HG02885 (cell line): Measurements from ENCODE around the gene RNF217.
"Not testable (repeated sequence)": the region's sequence is repeated elsewhere in the genome, so short reads cannot be mapped to it uniquely, and the experiment has no call there.

Source experiments
- ATAC-seq: cut with Tn5 transposase; IDR thresholded peaks from one replicate; pipeline ENCODE4 v1.9.1; 2021; ENCODE audit warnings: mild to moderate bottlenecking; ENCODE audit not compliant: unreplicated experiment, poor library complexity

RNF217 gene, protein sequence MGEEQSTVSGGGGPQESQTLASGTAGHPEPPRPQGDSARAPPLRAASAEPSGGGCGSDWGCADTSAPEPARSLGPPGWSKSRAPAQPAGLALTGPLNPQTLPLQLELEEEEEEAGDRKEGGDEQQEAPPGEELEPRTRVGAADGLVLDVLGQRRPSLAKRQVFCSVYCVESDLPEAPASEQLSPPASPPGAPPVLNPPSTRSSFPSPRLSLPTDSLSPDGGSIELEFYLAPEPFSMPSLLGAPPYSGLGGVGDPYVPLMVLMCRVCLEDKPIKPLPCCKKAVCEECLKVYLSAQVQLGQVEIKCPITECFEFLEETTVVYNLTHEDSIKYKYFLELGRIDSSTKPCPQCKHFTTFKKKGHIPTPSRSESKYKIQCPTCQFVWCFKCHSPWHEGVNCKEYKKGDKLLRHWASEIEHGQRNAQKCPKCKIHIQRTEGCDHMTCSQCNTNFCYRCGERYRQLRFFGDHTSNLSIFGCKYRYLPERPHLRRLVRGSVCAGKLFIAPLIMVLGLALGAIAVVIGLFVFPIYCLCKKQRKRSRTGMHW

GRCh38 chr6:124961777-124962638, at the start of gene RNF217:
TSS of gene RNF217 (plus strand) at chr6:124962437. CDS start at chr6:124962545, 108 bp downstream.
- ATAC-seq: no peak

- no peak for ATAC-seq
Measured at GRCh38 chr6:124913056-124913455, 49.2 kb upstream of the RNF217 start.

DNA sequence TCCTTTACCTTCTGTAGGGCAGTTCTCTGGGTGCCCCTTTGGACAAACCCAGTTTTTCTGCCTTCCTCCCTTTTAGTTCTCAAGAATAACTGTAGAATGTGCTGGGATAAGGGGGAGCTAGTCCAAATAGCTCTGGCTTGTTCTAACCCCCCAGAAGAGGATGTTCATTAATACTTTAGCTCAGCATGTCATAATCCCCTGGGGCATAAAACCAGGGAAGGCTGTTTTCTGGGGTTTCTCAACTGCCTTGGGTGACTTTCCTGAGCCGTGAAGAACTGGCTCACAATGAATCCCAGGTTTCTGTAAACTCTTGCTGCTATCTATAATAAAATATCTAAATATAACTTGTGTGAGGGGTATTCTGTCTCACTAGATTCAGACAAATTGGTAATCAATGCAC, 44.5 kb upstream of the RNF217 start:
- ATAC-seq: no peak

DNA sequence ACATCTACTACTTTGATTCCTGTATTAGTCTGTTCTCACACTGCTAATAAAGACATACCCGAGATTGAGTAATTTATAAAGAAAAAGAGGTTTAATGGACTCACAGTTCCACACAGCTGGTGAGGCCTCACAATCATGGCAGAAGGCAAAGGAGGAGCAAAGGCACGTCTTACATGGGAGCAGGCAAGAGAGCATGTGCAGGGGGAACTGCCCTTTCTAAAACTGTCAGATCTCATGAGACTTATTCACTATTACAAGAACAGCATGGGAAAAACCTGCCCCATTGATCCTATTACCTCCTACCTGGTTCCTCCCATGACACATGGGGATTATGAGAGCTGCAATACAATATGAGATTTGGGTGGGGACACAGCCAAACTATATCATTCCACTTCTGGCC, 42.5 kb upstream of the RNF217 start:
- ATAC-seq: not testable (repeated sequence)

GRCh38 chr6:124924333-124924759, 37.9 kb upstream of the RNF217 start:
- no peak for ATAC-seq

- no peak for ATAC-seq
Measured at GRCh38 chr6:124926435-124926834, 35.8 kb upstream of the RNF217 start.

DNA sequence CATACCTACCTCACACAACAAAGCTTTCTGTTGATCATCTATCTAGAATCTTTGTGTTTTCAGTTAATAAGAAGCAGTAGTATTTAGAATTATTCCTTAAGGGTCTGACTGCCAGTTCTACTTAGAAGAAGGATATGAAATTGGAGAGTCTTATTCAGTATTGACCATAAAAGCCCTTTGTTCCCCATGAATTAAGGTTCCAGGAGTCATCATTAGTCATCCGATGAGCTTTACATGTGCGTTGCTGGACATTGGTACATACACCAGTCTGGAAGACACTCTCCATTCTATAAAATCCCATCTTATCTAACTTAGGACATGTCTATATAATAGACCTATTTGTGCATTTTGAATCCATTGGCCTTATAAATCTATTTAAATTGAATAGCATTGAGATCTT, 34.4 kb upstream of the RNF217 start:
- ATAC-seq: no peak

GRCh38 chr6:124928851-124929250, 33.4 kb upstream of the RNF217 start:
- no peak for ATAC-seq

DNA sequence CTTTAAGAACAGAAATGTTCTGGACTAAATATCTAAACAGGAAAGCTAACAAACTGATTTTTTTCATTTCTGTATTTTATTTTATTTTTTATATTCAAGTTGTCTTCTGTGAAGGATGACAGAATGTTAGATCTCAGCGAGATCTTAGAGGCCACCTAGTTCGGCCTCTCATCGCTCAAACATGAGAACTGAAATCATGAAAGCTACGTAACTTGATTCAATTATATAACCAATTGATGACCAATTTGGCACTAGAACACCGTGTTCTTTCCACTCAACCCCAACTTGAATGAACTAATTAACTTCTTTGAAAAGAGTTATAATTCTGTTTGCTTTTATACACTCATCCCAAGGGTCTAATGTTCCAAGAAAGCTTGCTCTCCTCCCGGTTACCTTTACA, 24.6 kb upstream of the RNF217 start:
- ATAC-seq: no peak

- no peak for ATAC-seq
Measured at GRCh38 chr6:124941259-124941658, 21.0 kb upstream of the RNF217 start.

- no peak for ATAC-seq
Measured at GRCh38 chr6:124943658-124944057, 18.6 kb upstream of the RNF217 start.

DNA sequence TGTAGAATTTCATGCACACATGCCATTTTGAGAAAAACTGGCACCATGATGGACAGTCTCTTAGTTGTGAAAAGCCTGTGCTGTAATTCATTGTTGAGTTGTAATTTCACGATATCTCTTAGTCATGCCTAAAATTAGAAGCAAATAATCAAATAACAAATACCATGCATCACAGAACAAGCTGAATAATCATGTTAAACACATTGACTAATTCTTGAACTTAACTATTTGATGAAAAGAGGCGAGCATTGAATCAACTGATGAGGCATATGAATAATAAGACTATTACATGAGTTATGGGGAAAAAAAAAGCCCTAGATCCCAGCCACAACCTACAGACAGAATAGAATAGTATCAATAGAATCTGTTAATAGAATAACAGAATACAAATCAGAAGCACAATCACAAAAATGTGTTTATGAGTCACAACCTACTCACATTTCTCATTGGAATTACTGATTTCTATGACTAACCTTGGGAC, 14.2 kb upstream of the RNF217 start:
- ATAC-seq: no peak

DNA sequence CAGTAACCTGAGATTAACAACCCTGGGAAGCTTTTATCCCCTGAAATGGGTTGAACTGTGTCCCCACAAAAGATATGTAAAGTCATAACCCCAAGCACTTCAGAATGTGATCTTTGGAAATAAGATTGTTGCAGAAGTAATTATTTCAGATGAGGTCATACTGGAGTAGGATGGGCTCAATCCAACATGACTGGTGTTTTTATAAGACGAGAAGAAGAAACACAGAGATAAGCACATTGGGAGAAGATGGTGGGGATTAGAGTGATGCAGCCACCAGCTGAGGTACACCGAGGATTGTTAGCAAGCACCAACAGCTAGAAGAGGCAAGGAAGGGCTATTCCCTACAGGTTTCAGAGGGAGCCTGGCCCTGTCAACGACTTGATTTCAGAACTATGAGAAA, 12.5 kb upstream of the RNF217 start:
- ATAC-seq: no peak

GRCh38 chr6:124953808-124954207, 8.4 kb upstream of the RNF217 start:
- ATAC-seq: no peak

- ATAC-seq: no peak
Measured at GRCh38 chr6:124955108-124955856, 7.0 kb upstream of the RNF217 start.

DNA sequence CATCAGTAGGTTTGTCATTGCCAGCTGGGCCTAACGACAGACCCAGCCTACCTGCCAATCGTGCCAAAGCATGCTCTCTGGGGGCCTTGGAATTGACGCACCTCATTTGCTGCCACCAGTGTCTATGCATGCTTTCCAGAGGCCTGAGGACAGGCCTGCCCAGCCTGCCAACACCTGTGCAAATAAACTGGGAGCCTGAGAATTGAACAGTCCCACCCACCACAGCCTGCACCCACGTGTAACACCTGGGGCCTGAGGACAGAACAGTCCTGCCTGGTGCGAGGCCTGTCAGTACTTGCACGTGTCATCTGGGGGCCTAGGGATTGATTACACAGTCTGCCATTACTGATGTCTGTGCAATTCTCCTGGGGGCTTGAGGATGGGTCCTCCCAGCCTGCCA, 6.2 kb upstream of the RNF217 start:
- no peak for ATAC-seq

DNA sequence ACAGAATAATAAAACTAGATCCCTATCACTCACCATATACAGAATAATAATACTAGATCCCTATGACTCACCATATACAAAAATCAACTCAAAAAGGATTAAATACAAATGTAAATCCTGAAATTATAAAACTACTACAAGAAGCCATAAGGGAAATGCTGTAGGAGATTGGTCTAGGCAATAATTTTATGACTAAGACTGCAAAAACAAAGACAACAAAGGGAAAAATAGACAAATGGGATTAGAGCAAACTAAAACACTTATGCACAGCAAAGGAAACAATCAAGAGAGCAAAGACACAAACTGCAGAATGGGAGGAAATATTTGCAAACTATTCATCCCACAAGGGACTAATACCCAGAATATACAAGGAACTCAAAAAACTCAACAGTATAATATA, 4.1 kb upstream of the RNF217 start:
- ATAC-seq: no peak

GRCh38 chr6:124958759-124959354, 3.4 kb upstream of the RNF217 start:
- ATAC-seq: no peak

DNA sequence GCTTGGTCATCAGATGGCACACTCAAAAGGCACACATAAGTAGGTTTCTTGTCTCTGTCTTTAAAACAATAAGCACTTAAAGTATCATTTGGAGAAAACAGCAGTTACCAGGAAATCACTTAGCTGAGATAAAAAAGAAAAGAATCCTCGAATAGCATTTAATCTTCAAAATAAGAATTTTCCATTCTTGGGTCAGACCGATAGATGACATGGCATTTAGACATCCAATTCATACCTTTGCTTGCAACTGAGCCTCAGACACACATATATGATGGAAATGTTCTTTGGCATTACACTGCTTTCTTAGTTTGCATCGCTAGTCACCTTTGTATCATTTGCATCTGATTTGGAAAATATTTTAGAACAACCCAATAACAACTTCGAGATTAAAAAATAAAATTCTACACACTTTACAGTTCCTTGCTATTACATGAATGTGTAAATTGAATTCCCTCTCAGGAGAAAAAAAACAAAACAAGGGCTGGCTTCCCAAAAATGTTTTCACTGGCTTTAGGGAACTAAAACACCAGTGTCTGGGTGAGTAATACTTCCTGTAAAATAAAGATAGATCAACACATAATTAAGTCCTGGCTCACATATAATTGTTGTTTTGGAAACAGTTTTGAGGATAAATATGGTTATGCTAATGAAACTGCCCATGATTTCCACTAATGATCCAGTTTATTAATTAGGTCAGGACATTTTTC, 1.3 kb upstream of the RNF217 start:
- no peak for ATAC-seq
